Measurements from ENCODE around the gene ZMIZ1. TPM values are rescaled to one million over a fixed set of nuclear protein-coding genes. Genes with fewer than 3 reads are reported as not detected.

Gene ZMIZ1
- total RNA-seq, 1 donor from 2014 or later: 85.2 TPM

- DNase-seq (ENCODE audit: low spot score, unreplicated experiment): no peak
- Mint-ChIP-seq H3K27ac (peak overlapping the region; percentile 10), H3K4me3 (ENCODE audit: low read depth) (no peak overlapping the region), H3K27me3 (no peaks in the 10 kb centered on the region), H3K9me3 (ENCODE audit: low read depth) (no peaks in the 10 kb centered on the region), H3K36me3 (ENCODE audit: insufficient read depth) (no peaks in the 10 kb centered on the region), H3K4me1 (ENCODE audit: low read depth) (peaks cover 57% of the 10 kb centered on the region)
- no peak for TF ChIP-seq CTCF (IDR thresholded peaks at IDR 0.05; ENCODE audit: unreplicated experiment)
These were observed 5.1 kb downstream of the ZMIZ1 start for GRCh38 chr10:79073784-79074432.

- TF ChIP-seq CTCF (IDR thresholded peaks at IDR 0.05; ENCODE audit: unreplicated experiment): no peak
- peaks cover 62% of the 10 kb centered on the region for H3K4me1 Mint-ChIP-seq (ENCODE audit: low read depth)
- H3K9me3 Mint-ChIP-seq (ENCODE audit: low read depth): no peaks in the 10 kb centered on the region
- H3K36me3 Mint-ChIP-seq (ENCODE audit: insufficient read depth): no peaks in the 10 kb centered on the region
- no peak overlapping the region for H3K4me3 Mint-ChIP-seq (ENCODE audit: low read depth)
- H3K27me3 Mint-ChIP-seq: no peaks in the 10 kb centered on the region
- no peak overlapping the region for H3K27ac Mint-ChIP-seq
- no peak for DNase-seq (ENCODE audit: low spot score, unreplicated experiment)
These were observed 6.0 kb downstream of the ZMIZ1 start for GRCh38 chr10:79074732-79075131.

- no peak overlapping the region for H3K27ac Mint-ChIP-seq
- H3K27me3 Mint-ChIP-seq: no peaks in the 10 kb centered on the region
- peaks cover 66% of the 10 kb centered on the region for H3K4me1 Mint-ChIP-seq (ENCODE audit: low read depth)
- DNase-seq (ENCODE audit: low spot score, unreplicated experiment): no peak
- H3K9me3 Mint-ChIP-seq (ENCODE audit: low read depth): no peaks in the 10 kb centered on the region
- H3K4me3 Mint-ChIP-seq (ENCODE audit: low read depth): no peak overlapping the region
- H3K36me3 Mint-ChIP-seq (ENCODE audit: insufficient read depth): no peaks in the 10 kb centered on the region
- no peak for TF ChIP-seq CTCF (IDR thresholded peaks at IDR 0.05; ENCODE audit: unreplicated experiment)
These were observed 6.7 kb downstream of the ZMIZ1 start for GRCh38 chr10:79075418-79075817.

- TF ChIP-seq CTCF (IDR thresholded peaks at IDR 0.05; ENCODE audit: unreplicated experiment): no peak
- DNase-seq (ENCODE audit: low spot score, unreplicated experiment): no peak
- no peaks in the 10 kb centered on the region for H3K36me3 Mint-ChIP-seq (ENCODE audit: insufficient read depth)
- H3K9me3 Mint-ChIP-seq (ENCODE audit: low read depth): no peaks in the 10 kb centered on the region
- H3K4me3 Mint-ChIP-seq (ENCODE audit: low read depth): no peak overlapping the region
- peaks cover 56% of the 10 kb centered on the region for H3K4me1 Mint-ChIP-seq (ENCODE audit: low read depth)
- H3K27me3 Mint-ChIP-seq: no peaks in the 10 kb centered on the region
- H3K27ac Mint-ChIP-seq: peak overlapping the region; percentile 52
These were observed 8.9 kb downstream of the ZMIZ1 start for GRCh38 chr10:79077488-79078173.

- Mint-ChIP-seq H3K36me3 (ENCODE audit: insufficient read depth) (no peaks in the 10 kb centered on the region), H3K4me1 (ENCODE audit: low read depth) (peaks cover 55% of the 10 kb centered on the region), H3K27ac (no peak overlapping the region), H3K9me3 (ENCODE audit: low read depth) (no peaks in the 10 kb centered on the region), H3K27me3 (no peaks in the 10 kb centered on the region), H3K4me3 (ENCODE audit: low read depth) (no peak overlapping the region)
- DNase-seq (ENCODE audit: low spot score, unreplicated experiment): no peak
- TF ChIP-seq CTCF (IDR thresholded peaks at IDR 0.05; ENCODE audit: unreplicated experiment): no peak
These were observed 9.7 kb downstream of the ZMIZ1 start for GRCh38 chr10:79078367-79079053.
